ENCODE data around the gene OR2V1. TPM values are rescaled to one million over a fixed set of nuclear protein-coding genes. Genes with fewer than 3 reads are reported as not detected.

The OR2V1 gene
- total and polyA plus RNA-seq, 2 experiments from 2014 or later, result not detected

GRCh38 chr5:181084621-181085195 is 46.3 kb downstream of the OR2V1 start:
- Histone ChIP-seq H3K27ac (no peak overlapping the region), H3K4me1 (ENCODE audit: low read depth) (no peaks in the 10 kb centered on the region), H3K9me3 (ENCODE audit: low read depth) (no peaks in the 10 kb centered on the region), H3K36me3 (no peaks in the 10 kb centered on the region), H3K4me3 (no peak overlapping the region), H3K27me3 (no peaks in the 10 kb centered on the region)
- DNase-seq (ENCODE audit: low read depth in 1 of 2, low spot score in 1 of 2), result no peak
- TF ChIP-seq CTCF (IDR thresholded peaks at IDR 0.05; ENCODE audit: low read depth, low read length), result no peak

GRCh38 chr5:181081989-181082388 is 49.0 kb downstream of the OR2V1 start:
- Histone ChIP-seq H3K4me1 (ENCODE audit: low read depth) (no peaks in the 10 kb centered on the region), H3K27ac (no peak overlapping the region), H3K9me3 (ENCODE audit: low read depth) (no peaks in the 10 kb centered on the region), H3K4me3 (no peak overlapping the region), H3K36me3 (no peaks in the 10 kb centered on the region), H3K27me3 (no peaks in the 10 kb centered on the region)
- DNase-seq (ENCODE audit: low read depth in 1 of 2, low spot score in 1 of 2), result no peak
- TF ChIP-seq CTCF (IDR thresholded peaks at IDR 0.05; ENCODE audit: low read depth, low read length), result no peak

- H3K36me3 ChIP-seq, result no peaks in the 10 kb centered on the region
- H3K27ac ChIP-seq, result no peak overlapping the region
- H3K4me3 ChIP-seq, result no peak overlapping the region
- DNase-seq (ENCODE audit: low read depth in 1 of 2, low spot score in 1 of 2), result no peak
- H3K27me3 ChIP-seq, result no peaks in the 10 kb centered on the region
- no peaks in the 10 kb centered on the region for H3K9me3 ChIP-seq (ENCODE audit: low read depth)
- TF ChIP-seq CTCF (IDR thresholded peaks at IDR 0.05; ENCODE audit: low read depth, low read length), result no peak
- H3K4me1 ChIP-seq (ENCODE audit: low read depth), result no peaks in the 10 kb centered on the region
These were observed 54.0 kb downstream of the OR2V1 start for GRCh38 chr5:181076920-181077319.

Other genes with a start within 250 kb of the OR2V1 start
- gene BTNL8, start 232.0 kb downstream of the OR2V1 start, total RNA-seq, result not detected in 2 replicates
- gene BTNL8, start 232.0 kb downstream of the OR2V1 start, polyA plus RNA-seq, result not detected in 2 replicates
- not detected in 2 replicates for gene BTNL3, start 142.3 kb downstream of the OR2V1 start, total RNA-seq
- not detected in 2 replicates for gene BTNL3, start 142.3 kb downstream of the OR2V1 start, polyA plus RNA-seq
- gene BTNL9, start 90.9 kb downstream of the OR2V1 start, total RNA-seq, result not detected in 2 replicates
- gene BTNL9, start 90.9 kb downstream of the OR2V1 start, polyA plus RNA-seq, result not detected in 2 replicates
- gene OR2V2, start 16.4 kb upstream of the OR2V1 start, total RNA-seq, result not detected in 2 replicates
- gene OR2V2, start 16.4 kb upstream of the OR2V1 start, polyA plus RNA-seq, result not detected in 2 replicates
- 0.39 TPM in 1 of 2 replicates, not detected in the other for gene TRIM7, start 74.0 kb upstream of the OR2V1 start, total RNA-seq
- 0.11 and 0.20 TPM in 2 replicates for gene TRIM7, start 74.0 kb upstream of the OR2V1 start, polyA plus RNA-seq
- gene TRIM41, start 92.1 kb upstream of the OR2V1 start, total RNA-seq, result 29.4 and 30.1 TPM in 2 replicates
- 3.4 and 5.4 TPM in 2 replicates for gene TRIM41, start 92.1 kb upstream of the OR2V1 start, polyA plus RNA-seq
- 2,235 and 2,267 TPM in 2 replicates for gene RACK1, start 112.7 kb upstream of the OR2V1 start, total RNA-seq
- 803 and 899 TPM in 2 replicates for gene RACK1, start 112.7 kb upstream of the OR2V1 start, polyA plus RNA-seq
- gene TRIM52, start 130.0 kb upstream of the OR2V1 start, total RNA-seq, result 10.4 and 12.3 TPM in 2 replicates
- gene TRIM52, start 130.0 kb upstream of the OR2V1 start, polyA plus RNA-seq, result 9.5 and 10.5 TPM in 2 replicates
- not detected in 2 replicates for gene OR4F3, start 236.1 kb upstream of the OR2V1 start, total RNA-seq
- gene OR4F3, start 236.1 kb upstream of the OR2V1 start, polyA plus RNA-seq, result not detected in 2 replicates